ENCODE data around the gene KCNQ1.

KCNQ1 gene

DNA sequence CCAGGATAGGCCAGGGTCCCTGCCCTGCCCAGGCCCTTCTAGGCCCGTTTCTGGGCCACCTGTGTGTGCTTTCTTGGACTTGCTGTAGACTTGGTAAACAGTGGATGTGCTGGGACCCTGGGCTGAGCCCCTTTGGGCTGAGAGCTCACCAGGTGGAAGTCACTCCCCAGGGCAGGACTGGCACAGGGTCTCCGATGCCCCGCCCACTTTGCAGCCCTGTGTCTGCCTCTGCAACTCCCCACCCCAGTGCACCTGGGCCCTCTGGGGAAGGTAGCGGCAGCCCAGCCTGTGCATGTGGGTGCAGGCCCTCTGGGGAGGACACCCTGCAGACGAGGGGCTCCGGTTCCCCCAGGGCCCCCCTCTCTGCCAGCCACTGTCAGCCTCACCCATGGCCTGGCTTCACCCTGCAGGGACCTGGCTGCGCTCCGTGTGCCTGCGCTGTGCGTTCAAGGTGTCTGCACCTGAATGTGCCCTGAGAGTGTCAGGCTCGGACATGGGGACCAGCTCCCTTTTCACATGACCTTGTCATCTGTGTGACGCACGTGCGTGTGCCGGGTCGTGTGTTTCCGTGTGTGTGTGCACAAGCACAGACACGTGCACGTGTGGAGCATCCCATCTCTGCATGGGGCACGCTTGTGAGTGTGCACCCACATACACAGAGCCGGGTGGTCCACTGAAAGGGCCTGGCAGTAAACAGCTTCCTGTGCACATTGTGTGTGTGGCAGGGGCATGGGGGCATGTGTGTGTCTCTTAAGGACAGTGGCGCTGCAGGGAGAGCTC lies 136.5 kb downstream of the KCNQ1 start:
- DNase-seq (ENCODE audit: low spot score) = no peak

DNA sequence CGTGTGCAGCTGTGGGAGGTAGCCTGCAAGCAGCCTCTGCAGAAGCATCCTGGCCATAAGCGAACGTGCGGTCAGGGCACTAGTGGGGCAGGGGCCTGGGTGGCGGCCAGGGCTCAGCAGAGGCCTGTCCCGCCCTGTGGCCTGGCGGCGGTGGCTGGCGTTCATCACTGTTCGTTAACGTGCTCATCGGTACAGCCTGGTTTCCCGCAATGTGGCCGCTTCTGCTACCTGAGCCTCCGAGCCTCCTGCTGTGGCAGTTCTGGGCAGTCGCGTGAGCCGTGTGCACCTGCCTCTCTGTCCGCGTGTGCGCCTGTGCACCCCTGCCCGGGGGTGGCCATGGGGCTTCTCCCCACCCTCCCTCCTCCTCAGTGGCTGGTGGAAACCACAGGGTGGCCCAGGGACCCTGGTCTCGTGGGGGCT lies 137.1 kb downstream of the KCNQ1 start:
- no peak for DNase-seq (ENCODE audit: low spot score)

DNA sequence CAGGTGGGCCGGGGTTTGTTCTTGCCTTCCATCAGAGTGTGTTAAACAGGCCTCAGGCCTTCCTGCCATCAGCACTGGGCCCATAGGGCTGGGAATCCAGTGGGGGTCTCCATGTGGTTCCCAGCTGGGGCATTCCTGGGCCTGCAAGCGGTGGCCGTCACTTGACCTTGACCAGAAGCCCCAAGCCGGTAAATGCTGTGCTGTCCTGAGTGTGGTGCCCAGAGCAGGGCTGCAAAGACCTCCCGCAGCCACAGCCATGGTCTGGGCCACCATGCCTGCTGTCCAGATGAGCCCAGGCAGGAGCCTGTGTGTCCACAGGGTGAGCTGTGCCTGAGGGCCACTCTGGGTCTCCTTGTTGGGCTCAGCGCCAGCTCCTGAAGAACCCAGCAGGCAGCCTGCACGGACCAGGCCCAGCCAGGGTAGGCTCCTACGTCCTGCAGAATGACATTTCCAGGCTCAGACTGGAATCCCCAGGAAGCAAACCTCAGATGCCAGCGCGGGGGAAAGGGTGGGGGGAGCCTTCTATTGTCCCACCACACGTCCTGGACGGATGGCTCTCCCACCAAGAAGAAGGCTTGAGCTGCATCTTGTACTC lies 137.6 kb downstream of the KCNQ1 start:
- DNase-seq (ENCODE audit: low spot score) = peak; percentile 50

GRCh38 chr11:2582946-2583604 lies 138.3 kb downstream of the KCNQ1 start:
- DNase-seq (ENCODE audit: low spot score) = no peak

GRCh38 chr11:2583605-2583958 lies 138.8 kb downstream of the KCNQ1 start:
- DNase-seq (ENCODE audit: low spot score) = no peak

GRCh38 chr11:2584434-2584811 lies 139.6 kb downstream of the KCNQ1 start:
- DNase-seq (ENCODE audit: low spot score) = no peak

DNA sequence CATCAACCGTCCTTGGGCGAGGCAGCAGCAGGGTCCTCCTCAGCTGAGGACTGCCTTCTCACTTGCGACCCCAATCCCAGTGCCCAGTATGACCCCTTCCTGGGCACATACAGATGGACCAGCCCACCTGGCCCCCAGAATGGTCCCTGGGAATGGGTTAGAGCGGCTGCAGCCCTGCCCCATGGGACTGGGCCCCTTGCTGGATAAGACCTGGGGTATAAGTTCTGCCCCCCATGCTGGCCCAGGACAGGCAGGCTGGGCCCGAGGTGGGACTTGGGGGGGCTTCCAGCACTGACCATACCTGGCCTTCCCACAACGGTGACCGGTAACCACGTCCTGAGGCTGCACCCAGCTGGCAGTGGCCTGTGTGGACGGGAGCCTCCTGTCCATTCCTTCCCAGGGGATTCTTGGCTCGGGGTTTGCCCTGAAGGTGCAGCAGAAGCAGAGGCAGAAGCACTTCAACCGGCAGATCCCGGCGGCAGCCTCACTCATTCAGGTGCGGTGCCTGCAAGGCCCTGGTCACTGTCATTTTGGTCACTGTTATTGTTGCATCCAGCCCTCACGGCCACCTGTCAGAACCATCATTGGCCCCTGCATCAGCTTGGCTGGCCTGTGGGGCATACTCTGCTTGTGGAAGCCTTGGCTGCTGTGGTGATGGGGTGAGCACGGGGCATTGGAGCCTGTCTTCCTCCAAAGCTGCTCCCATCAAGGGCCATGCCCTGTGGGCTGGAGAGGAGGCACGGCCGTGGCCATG lies 140.2 kb downstream of the KCNQ1 start:
- no peak for DNase-seq (ENCODE audit: low spot score)

- no peak for DNase-seq (ENCODE audit: low spot score)
These were observed 140.8 kb downstream of the KCNQ1 start for GRCh38 chr11:2585566-2586086.

GRCh38 chr11:2586087-2586792 lies 141.4 kb downstream of the KCNQ1 start:
- no peak for DNase-seq (ENCODE audit: low spot score)

DNA sequence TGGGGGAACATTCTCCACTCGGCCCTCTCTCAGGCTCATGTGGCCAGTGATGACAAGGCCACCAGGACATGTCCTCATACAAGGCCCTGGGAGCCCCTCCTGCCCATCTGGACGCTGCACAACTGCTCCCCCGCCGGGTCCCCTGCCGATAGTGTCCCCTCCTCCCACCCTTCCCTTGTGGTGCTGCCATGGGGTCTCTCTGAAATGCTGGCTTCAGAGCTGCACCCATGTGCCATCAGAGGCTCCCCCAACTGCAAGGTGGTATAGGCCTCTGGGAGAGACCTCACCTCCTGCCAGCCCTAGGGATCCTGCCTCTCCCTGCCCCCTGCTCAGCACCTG lies 142.0 kb downstream of the KCNQ1 start:
- no peak for DNase-seq (ENCODE audit: low spot score)

- DNase-seq (ENCODE audit: low spot score) = no peak
These were observed 142.5 kb downstream of the KCNQ1 start for GRCh38 chr11:2587132-2587930.

- no peak for DNase-seq (ENCODE audit: low spot score)
These were observed 143.4 kb downstream of the KCNQ1 start for GRCh38 chr11:2587976-2588748.

- DNase-seq (ENCODE audit: low spot score) = no peak
These were observed 144.2 kb downstream of the KCNQ1 start for GRCh38 chr11:2588809-2589537.

DNA sequence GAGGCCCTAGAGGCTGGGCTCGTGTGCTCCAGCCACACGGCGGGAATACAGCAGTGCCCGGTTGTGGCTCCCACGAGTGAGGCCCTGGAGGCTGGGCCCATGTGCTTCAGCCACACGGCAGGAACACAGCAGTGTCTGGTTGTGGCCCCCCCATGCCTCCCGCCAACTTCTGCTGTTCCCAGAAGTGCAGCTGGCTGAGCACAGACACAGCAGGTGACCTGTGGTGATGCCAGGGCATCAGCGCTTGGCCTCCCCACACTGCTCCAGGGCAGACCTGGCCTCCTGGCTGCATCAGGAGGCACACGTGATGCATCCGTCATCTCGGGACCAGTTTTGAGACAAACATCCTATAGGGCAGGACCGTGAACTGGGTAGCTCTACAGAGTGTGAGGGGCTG lies 144.7 kb downstream of the KCNQ1 start:
- no peak for DNase-seq (ENCODE audit: low spot score)

- DNase-seq (ENCODE audit: low spot score) = no peak
These were observed 145.5 kb downstream of the KCNQ1 start for GRCh38 chr11:2590131-2590964.

DNA sequence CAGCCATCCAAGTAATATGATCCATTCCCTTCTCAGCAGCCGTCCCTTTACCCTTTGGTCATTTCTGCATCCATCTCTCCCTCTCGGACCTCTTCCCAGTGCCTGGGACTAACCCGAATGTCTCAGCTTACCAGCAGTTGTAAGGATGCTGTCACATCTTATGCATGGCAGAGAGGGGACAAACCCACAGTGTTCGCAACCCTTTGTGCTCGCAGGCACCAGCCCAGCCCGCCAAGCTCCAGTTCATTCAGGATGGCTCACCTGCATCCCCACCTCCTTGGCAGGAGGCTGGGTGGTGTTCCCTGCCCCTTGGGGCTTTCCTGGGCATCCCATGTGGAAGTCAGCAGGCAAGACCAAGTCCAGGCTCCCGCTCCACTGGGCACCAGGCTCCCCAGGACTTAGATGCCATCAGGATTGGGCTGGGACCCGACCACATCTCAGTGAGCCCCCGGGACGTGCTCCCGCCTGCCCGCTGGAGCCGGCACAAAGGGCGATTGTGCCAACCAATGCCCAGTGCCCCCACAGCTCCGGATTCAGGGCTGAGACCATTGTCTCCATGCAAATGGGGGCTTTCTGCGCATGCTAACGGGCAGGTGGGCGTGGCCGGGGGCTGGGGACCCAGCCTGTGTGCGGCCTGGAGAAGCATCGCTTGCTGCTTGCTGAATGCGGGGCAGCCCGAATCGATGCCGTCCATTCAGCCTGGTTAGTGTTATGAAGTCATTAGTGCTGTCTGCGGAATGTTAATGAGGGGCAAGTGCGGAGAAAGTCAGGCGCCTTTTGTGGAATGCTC lies 146.4 kb downstream of the KCNQ1 start:
- DNase-seq (ENCODE audit: low spot score) = no peak

DNA sequence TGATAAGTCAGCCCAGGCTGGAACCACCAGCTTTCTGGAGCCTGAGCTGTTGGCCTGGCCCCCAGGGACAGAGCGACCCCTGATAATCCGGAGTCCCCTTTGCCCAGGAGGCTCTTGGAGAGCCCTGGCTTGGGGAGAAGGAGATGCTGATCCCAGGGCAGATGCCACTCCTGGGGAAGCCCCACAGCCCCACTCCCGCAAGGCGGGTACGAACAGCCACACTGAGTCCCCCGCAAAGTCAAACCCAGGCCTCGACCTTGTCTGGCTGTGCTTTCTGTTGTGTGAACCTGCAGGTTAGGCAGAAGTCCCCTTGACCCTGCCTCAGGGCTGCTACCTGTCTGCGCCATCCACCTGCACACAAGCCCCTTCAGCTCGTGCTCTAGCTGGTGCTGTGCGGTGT lies 147.0 kb downstream of the KCNQ1 start:
- no peak for DNase-seq (ENCODE audit: low spot score)

Measured in kidney capillary endothelial cell (primary cell).